Endothelial cell of umbilical vein (primary cell): Measurements from ENCODE around the gene FSTL1. TPM values are rescaled to one million over a fixed set of nuclear protein-coding genes. Genes with fewer than 3 reads are reported as not detected.

Experiments used
- BruUV-seq: library from RNA; stranded (reverse); fragments of 400-500 nt; replicated peaks from 2 replicates; lab custom pipeline; 2021; lab: Mats Ljungman, UMichigan
- CTCF ChIA-PET: fragments of 300-600, 350-600 bp; sonication (Branson Sonifier 250); formaldehyde crosslinking; loops from one replicate; lab custom pipeline; 2021; ENCODE audit warnings: antibody characterized with exemption, inconsistent platforms; lab: Charles Lee
- POLR2A ChIA-PET: fragments of 300-600, 350-600 bp; sonication (Branson Sonifier 250); formaldehyde crosslinking; loops from one replicate; lab custom pipeline; 2021; ENCODE audit warnings: antibody characterized with exemption, inconsistent platforms; lab: Charles Lee
- DNase-seq: peaks from one replicate; pipeline ENCODE4 v3.0.0-alpha.2; 2011; ENCODE audit warnings: low read depth, low spot score
- FAIRE-seq: peaks from 2 replicates; lab custom pipeline; 2011; peaks lifted over from hg19 to GRCh38; lab: Jason Lieb, UNC
- H2AFZ ChIP-seq: 2 replicates; pipeline ENCODE4 v1.6.0; 2012; ENCODE audit warnings: low read depth, low read length, control low read depth, inconsistent platforms
- H3K27ac ChIP-seq: 2 replicates; pipeline ENCODE4 v1.5.1; 2011; ENCODE audit warnings: low read depth, mild to moderate bottlenecking, control low read depth, low read length, moderate library complexity; ENCODE audit not compliant: insufficient read depth
- H3K27me3 ChIP-seq, 2 experiments: 2 replicates each; pipeline versions ENCODE4 v1.6.0 to v1.6.1; 2011; ENCODE audit warnings: low read length in 2 of 2, mixed read lengths in 1 of 2; ENCODE audit not compliant: control insufficient read depth in 2 of 2, insufficient read depth in 2 of 2
- H3K36me3 ChIP-seq, 2 experiments: 2 replicates in 1 of 2; 3 replicates in 1 of 2; pipeline ENCODE4 v1.5.1; 2011; ENCODE audit warnings: low read length in 2 of 2, mild to moderate bottlenecking in 1 of 2, moderate library complexity in 1 of 2; ENCODE audit not compliant: control insufficient read depth in 2 of 2, insufficient read depth in 2 of 2; ENCODE audit errors: extremely low read depth in 1 of 2
- H3K4me1 ChIP-seq: 3 replicates; pipeline ENCODE4 v1.5.1; 2011; ENCODE audit warnings: mild to moderate bottlenecking, low read length; ENCODE audit not compliant: control insufficient read depth, insufficient read depth; ENCODE audit errors: extremely low read depth
- H3K4me2 ChIP-seq: 2 replicates; pipeline ENCODE4 v1.6.1; 2011; ENCODE audit warnings: low read length, control low read depth, mixed read lengths; ENCODE audit not compliant: insufficient read depth
- H3K4me3 ChIP-seq, 3 experiments: fragments of 200-600 bp in 1 of 3; sonication (generic), shearing (Covaris generic) in 1 of 3; replicated peaks in 1 of 3; 2 replicates each; pipeline ENCODE4 v1.5.1; 2011 to 2016; ENCODE audit warnings: control low read depth in 3 of 3, low read length in 3 of 3, mild to moderate bottlenecking in 2 of 3, inconsistent platforms in 1 of 3, low read depth in 1 of 3, moderate library complexity in 1 of 3; ENCODE audit not compliant: insufficient read depth in 1 of 3
- H3K79me2 ChIP-seq: 2 replicates; pipeline ENCODE4 v1.6.0; 2012; ENCODE audit warnings: low read length, inconsistent platforms; ENCODE audit not compliant: control insufficient read depth, insufficient read depth
- H3K9ac ChIP-seq: replicated peaks from 2 replicates; pipeline ENCODE3; 2011; ENCODE audit warnings: low read length, control low read depth; ENCODE audit not compliant: insufficient read depth; ENCODE audit errors: extremely low read depth
- H3K9me1 ChIP-seq: replicated peaks from 3 replicates; pipeline ENCODE4 v1.6.0; 2011; ENCODE audit warnings: mild to moderate bottlenecking, low read length; ENCODE audit not compliant: control insufficient read depth, insufficient read depth; ENCODE audit errors: extremely low read depth
- H3K9me3 ChIP-seq: replicated peaks from 2 replicates; pipeline ENCODE4 v1.5.1; 2012; ENCODE audit warnings: low read length, inconsistent platforms; ENCODE audit not compliant: control insufficient read depth, insufficient read depth
- H4K20me1 ChIP-seq: replicated peaks from 2 replicates; pipeline ENCODE3; 2011; ENCODE audit warnings: mild to moderate bottlenecking, low read length; ENCODE audit not compliant: control insufficient read depth, insufficient read depth; ENCODE audit errors: extremely low read depth
- CTCF ChIP-seq, 2 donors: IDR thresholded peaks; 1 replicate in 1 of 2; 2 replicates in 1 of 2; pipeline ENCODE4 v1.5.1; 2011; ENCODE audit warnings: low read length in 2 of 2, mild to moderate bottlenecking in 2 of 2, moderate library complexity in 2 of 2, control low read depth in 1 of 2, inconsistent platforms in 1 of 2, low read depth in 1 of 2; ENCODE audit not compliant: insufficient read depth in 1 of 2; ENCODE audit errors: extremely low read depth in 1 of 2
- EZH2 ChIP-seq: IDR thresholded peaks from 2 replicates; pipeline ENCODE4 v1.6.1; 2012; ENCODE audit warnings: borderline replicate concordance, low read depth, mild to moderate bottlenecking, moderate library complexity, low read length, inconsistent platforms; ENCODE audit not compliant: severe bottlenecking
- FOS ChIP-seq: IDR thresholded peaks from 2 replicates; pipeline ENCODE4 v1.6.1; 2011; ENCODE audit warnings: mild to moderate bottlenecking, low read length, moderate library complexity, borderline replicate concordance; ENCODE audit not compliant: insufficient read depth
- GATA2 ChIP-seq: IDR thresholded peaks from 2 replicates; pipeline ENCODE4 v1.7.0; 2011; ENCODE audit warnings: low read depth, mild to moderate bottlenecking, moderate library complexity, mixed read lengths, low read length; ENCODE audit not compliant: insufficient read length, insufficient read depth
- JUN ChIP-seq: IDR thresholded peaks from 2 replicates; pipeline ENCODE4 v1.6.1; 2011; ENCODE audit warnings: borderline replicate concordance, low read depth; ENCODE audit not compliant: insufficient read length, insufficient read depth
- MAX ChIP-seq: IDR thresholded peaks from 2 replicates; pipeline ENCODE4 v1.6.1; 2011; ENCODE audit not compliant: insufficient read depth, insufficient read length
- MYC ChIP-seq: IDR thresholded peaks from one replicate; pipeline ENCODE4 v1.6.1; 2011; ENCODE audit warnings: mild to moderate bottlenecking, low read depth, low read length
- POLR2A ChIP-seq: IDR thresholded peaks from 2 replicates; pipeline ENCODE4 v1.6.1; 2012; ENCODE audit warnings: low read depth, mild to moderate bottlenecking, control low read depth, low read length
- POLR2AphosphoS5 ChIP-seq: IDR thresholded peaks from 2 replicates; pipeline ENCODE4 v1.6.1; 2012; ENCODE audit warnings: low read depth, mild to moderate bottlenecking, control low read depth, low read length, moderate library complexity; ENCODE audit not compliant: insufficient read depth
- dilution Hi-C: fragments of 300-500 bp; cut with MboI; formaldehyde crosslinking; loops from one replicate; pipeline ENCODE4 v1.15.0; 2019; ENCODE audit warnings: low sequenced_read_pairs; ENCODE audit not compliant: extremely low pct_ligation_motif_present
- intact Hi-C: fragments of 100-400 bp; cut with micrococcal nuclease; formaldehyde crosslinking; loops from one replicate; pipeline ENCODE4 v1.10.0; 2022
- polyA plus RNA-seq, 4 experiments: library from polyadenylated mRNA; depleted of rRNA in 3 of 4; stranded (reverse) in 3 of 4; unstranded in 1 of 4; fragments of >200 nt; gene quantifications; 2 replicates each; pipeline versions ENCODE4 v1.2.1 to v1.2.3, GENCODE V29; 2011 to 2012; ENCODE audit warnings: missing spikeins in 1 of 4
- total RNA-seq: library from RNA; stranded (reverse); gene quantifications from 2 replicates; pipeline ENCODE4 v1.2.3, GENCODE V29; 2021

Gene FSTL1
- total and polyA plus RNA-seq, 2 donors (not counting 3 experiments of a cell fraction or from before 2014, with no cell fraction given) = 235 to 562 TPM

- Histone ChIP-seq H3K27ac (no peak overlapping the region), H3K36me3 (no peaks in the 10 kb centered on the region), H3K79me2 (no peaks in the 10 kb centered on the region), H2AFZ (no peak overlapping the region), H4K20me1 (no peaks in the 10 kb centered on the region), H3K27me3 (no peaks in the 10 kb centered on the region), H3K9ac (no peak overlapping the region), H3K4me1 (peaks cover 4% of the 10 kb centered on the region), H3K9me3 (no peaks in the 10 kb centered on the region), H3K9me1 (no peaks in the 10 kb centered on the region), H3K4me3 (no peak overlapping the region), H3K4me2 (no peak overlapping the region)
- FAIRE-seq (no peak), DNase-seq (no peak)
- ChIA-PET CTCF (interaction anchor here (1.0 to 1.6 kb wide), 2 partner anchors 38 to 98 kb away, joined by 3 to 4 read pairs; no protein-coding TSS in a partner anchor), POLR2A (no interaction called here)
- TF ChIP-seq CTCF (IDR thresholded peaks at IDR 0.05; ENCODE audit: extremely low read depth in 1 of 2, insufficient read depth in 1 of 2, low read depth in 1 of 2, low read length in 2 of 2) = no peak
- TF ChIP-seq JUN = no peak
- no peak for TF ChIP-seq POLR2AphosphoS5
- no peak for TF ChIP-seq POLR2A
- no peak for TF ChIP-seq EZH2
- TF ChIP-seq FOS = no peak
- no peak for TF ChIP-seq MYC
- TF ChIP-seq GATA2 = no peak
- TF ChIP-seq MAX = no peak
- dilution Hi-C loops (no loop called here), intact Hi-C loops (no loop called here)
- BruUV-seq = no TSS peak
These were observed 10.1 kb upstream of the FSTL1 start for GRCh38 chr3:120460862-120461261.
